Effector CD8-positive, alpha-beta T cell (primary cell): ENCODE results near the gene JPH3.

Experiments used
- DNase-seq: peaks from one replicate; lab custom pipeline; 2025; lab: John Stamatoyannopoulos, UW

JPH3 gene

DNA sequence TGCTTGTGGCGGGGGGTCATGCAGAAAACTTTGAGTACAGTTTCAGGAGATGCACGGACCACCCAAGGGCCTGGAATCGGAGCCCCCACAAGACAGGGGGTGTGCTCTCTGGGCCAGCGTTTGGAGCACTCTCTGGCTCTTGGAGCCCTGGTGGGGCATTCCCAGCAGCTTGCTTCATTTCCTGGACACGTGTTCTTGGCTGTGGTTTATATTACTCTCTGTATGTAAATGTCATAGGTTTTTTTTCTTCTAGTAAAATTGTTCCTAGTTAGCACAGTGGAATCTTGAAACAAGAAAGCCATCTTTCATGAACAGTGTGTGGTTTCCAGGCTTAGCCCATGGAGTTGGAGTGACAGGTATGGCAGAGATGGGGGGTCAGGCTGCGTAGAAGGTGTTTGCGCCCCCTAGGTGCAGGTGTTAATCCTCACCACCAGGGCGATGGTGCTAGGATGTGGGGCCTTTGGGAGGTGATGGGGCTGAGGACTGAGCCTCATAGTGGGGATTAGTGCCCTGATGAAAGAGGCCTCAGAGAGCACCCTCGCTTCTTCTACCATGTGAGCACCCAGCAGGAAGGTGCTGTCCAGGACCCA is 79.8 kb downstream of the JPH3 start:
- no peak for DNase-seq

DNA sequence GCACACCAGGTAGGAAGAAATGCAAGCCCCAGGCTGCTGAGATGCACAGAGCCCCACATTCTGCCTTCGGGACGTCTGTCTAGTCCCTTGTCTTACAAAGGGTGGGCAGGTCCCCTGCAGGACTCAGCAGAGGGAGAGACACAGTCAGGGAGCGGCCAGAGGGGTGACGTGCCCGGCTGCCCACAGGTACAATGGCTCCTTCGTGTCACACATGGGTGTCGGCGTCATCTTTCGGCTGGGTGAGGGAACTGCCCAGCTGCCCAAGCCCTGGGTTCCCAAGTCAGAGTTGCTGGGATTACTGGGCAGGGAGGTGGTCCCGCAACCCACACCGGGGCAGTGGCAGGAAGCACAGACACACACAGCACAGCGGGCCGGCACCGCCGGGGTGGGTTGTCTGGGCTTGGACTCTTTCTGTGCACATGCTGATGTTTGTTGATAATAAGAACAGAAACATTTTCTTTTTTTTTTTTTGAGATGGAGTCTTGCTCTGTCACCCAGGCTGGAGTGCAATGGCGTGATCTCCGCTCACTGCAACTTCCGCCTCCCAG is 80.6 kb downstream of the JPH3 start:
- no peak for DNase-seq

DNA sequence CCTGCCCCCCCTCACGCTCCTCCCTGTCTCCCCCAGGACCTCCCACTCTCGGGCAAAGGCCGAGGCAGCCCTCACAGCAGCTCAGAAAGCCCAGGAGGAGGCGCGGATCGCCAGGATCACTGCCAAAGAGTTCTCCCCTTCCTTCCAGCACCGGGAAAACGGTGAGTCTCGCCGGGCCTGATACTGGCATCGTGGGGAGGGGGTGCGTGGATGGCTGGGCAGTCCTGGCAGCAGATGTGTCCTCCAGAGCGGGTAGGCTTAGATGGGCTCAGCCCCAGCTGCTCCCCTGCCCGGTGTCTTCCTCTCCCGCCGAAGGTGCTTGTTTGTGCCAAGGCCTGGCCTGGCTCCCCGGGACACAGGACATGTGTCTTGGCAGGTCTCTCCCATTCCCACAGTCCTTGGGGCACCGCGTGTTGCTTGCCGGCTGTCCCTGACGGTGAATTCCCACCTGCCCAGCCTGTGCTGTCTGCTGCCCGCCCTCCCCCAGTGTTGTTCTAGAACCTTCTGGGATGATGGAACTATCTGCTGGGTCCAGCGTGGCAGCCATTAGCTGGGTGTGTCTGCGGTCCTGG is 81.9 kb downstream of the JPH3 start:
- no peak for DNase-seq

DNA sequence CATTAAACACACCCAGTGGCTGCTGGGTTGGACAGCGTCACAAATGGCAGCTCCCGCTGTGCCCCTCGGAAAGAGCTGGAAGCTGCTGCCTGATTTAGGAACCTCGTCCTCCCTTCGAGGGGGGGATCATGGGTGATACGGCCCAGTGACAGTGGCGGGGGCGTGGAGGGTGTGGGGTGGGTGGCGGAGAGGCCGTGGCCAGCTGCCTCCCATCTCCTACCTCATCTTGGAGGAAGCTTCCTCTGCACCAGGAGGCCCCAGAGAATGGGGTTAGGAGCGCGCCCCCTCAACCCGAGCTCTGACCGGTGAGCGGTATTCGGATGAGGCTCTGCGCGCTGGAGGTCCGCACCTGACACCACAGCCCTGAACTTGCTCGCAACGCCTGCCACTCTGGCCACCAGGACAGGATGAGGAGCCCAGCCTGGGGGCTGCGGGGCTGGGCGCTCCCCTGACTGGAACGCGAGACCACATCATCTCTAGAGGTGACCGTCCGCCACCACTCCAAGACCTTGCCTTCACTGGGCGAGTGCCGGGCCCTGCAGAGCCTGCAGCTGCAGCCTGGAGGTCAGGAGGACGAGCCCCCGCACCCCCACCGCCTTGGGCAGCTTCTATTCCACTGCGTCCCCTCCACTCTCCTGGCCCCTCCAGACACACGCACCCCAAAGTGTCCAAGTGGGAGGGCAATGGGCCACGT is 82.5 kb downstream of the JPH3 start:
- DNase-seq, result no peak

DNA sequence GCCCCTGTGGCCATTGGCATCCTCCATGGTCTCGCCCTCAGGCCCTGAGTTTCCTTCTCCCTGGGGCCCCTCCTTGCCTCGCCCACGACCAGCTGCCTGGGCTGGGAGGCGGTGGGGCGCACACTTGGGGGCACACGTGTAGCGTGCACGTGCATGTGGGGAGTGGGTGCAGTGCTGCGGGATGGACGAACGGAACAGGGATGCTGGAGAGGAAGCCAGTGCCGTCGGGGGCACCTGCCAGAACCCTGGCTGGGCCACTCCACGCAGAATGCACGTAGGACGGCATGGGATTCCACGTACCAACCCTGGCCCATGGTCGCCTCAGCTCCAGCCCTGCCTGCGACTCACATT is 83.1 kb downstream of the JPH3 start:
- no peak for DNase-seq

DNA sequence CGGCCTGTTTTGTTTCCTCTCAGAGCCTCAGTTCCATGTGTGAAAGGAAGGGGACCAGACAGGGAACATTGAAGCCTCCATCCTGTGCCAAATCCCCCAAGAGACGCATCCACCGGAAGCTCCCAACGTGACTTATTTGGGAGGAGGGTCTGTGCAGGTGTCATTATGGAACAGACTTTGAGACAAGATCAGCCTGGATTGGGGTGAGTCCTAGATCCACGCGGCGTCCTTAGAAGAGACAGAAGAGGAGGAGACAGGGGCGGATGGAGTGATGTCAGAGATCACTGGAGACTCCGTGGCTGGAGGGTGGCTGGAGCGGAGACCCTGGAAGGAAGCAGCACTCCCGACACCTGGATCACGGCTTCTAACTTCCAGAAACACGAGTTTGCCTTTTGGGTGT is 83.5 kb downstream of the JPH3 start:
- no peak for DNase-seq

DNA sequence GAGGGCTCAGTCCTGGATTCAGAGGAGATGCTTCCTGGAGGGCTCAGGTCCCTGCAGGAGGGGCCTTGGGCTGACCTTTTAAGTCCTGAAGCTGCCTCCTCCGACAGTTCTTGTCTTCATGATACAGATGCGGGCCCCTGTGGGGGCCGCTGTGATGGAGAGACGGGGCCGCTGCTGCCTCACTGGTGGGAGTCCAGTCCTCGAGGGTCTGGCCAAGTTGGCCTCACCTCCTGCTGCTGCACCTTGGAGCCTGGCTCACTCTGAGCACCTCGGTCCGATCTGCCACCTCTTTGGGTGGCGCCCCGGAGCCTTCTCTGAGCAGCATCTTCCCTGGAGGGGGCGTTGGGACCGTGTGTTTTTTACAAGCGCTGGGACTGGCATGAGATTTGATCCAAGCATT is 84.4 kb downstream of the JPH3 start:
- no peak for DNase-seq

DNA sequence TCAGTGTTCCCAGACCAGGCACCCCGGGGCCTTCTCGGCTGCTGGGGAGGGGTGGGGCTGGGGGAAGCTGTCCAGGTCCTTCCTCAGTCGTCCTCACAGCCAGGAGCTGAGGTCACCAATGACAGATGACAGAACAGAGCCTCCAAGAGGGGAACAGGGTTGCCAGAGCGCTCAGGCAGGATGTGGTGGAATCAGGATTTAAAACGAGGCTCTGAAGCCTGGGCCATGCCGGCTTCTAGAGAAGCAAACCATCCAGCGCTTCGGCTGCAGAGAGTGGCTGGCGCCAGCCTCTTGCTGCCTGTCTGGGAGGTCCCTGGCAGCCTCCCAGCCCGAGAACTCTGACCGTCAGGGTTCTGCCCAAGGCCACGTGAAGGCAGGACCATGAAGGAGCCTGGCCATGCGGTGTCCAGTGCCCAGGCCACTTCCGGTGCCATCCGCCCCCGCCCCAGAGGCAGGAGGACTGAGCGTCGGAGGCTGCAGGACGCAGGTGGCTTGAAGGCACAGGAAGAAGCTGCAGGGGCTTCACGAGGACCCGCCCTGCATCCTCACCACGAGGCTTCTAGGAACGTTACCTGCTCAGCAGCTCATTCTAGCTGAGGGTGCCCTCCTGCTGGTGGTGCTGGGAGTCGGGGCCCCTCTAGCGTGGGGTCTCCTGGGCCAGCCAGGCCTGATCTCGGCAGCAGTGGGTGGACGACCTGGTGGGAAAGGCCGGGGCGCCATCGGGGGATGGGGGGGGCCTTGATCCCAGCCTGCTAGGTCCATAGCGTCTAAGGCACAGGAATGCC is 85.0 kb downstream of the JPH3 start:
- no peak for DNase-seq

DNA sequence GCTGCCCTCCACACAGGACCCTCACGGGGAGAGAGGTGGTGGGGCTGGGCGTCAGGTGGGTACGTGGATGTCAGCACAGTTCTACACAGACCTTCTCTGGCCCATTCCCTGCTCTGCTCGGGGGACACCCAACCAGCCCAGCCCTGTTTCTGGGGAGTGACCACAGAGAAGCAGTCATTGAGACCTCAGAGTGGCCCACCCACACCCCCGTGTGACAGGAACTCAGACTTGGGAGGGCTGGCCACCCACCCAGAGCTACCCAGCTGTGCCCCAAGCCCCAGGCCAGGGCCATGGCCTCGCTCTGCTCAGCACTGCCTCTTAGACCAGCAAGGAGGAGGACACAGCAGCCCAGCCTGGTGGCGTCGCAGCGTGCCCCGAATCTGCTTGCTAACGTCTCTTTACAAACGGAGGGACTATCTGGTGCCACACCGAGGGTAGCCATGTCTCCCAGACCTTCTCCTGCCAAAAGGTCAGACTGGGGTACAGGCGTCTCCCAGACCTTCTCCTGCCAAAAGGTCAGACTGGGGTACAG is 85.8 kb downstream of the JPH3 start:
- DNase-seq, result no peak

DNA sequence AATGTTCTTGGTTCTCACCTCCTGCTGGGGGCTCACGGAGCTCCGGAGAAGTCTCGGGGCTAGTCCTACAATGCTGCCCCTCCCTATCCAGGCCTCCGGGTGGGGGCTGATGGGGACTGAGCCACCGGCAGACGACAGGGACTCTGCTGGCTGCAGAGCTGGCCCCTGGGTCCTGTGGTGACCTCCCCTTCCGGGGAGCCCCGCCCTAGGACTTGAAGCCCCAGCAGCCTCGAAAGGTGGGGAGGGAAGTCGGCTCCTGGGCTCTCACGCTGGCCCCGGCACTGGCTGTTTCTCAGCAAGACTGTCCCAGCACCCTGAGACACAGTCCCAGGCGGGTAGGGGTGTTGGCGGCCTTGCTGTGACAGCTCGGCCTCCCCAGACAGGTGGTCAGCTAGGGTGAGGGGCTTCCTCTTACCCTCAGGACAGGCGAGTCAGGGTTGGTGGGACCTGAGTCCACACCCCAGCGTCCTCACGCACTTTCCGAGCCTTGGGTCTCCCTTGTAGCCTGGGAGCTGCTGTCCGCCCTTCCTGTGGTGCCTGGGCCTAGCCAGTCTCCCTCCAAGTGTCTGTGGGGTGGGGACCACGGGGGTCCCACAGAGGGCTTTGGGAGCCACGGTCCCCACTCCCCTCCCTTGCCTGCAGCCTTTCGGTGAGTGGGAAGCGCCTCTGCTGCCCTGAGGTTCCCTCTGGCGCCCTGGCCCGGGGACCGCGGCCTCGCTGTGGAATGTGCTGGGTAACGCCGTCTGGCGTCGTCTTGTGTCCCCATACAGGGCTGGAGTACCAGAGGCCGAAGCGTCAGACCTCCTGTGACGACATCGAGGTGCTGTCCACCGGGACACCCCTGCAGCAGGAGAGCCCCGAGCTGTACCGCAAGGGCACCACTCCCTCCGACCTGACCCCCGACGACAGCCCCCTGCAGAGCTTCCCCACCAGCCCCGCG is 86.8 kb downstream of the JPH3 start:
- DNase-seq, result no peak

DNA sequence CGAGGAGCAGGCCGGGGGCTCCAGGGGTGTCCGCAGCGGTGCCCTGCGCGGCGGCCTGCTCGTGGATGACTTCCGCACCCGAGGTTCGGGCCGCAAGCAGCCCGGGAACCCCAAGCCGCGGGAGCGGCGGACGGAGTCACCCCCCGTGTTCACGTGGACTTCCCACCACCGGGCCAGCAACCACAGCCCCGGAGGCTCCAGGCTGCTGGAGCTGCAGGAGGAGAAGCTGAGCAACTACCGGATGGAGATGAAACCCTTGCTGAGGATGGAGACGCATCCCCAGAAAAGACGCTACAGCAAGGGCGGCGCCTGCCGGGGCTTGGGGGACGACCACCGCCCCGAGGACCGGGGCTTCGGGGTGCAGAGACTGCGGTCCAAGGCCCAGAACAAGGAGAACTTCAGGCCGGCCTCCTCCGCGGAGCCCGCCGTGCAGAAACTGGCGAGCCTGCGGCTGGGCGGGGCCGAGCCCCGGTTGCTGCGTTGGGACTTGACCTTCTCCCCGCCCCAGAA is 87.7 kb downstream of the JPH3 start:
- DNase-seq, result no peak

DNA sequence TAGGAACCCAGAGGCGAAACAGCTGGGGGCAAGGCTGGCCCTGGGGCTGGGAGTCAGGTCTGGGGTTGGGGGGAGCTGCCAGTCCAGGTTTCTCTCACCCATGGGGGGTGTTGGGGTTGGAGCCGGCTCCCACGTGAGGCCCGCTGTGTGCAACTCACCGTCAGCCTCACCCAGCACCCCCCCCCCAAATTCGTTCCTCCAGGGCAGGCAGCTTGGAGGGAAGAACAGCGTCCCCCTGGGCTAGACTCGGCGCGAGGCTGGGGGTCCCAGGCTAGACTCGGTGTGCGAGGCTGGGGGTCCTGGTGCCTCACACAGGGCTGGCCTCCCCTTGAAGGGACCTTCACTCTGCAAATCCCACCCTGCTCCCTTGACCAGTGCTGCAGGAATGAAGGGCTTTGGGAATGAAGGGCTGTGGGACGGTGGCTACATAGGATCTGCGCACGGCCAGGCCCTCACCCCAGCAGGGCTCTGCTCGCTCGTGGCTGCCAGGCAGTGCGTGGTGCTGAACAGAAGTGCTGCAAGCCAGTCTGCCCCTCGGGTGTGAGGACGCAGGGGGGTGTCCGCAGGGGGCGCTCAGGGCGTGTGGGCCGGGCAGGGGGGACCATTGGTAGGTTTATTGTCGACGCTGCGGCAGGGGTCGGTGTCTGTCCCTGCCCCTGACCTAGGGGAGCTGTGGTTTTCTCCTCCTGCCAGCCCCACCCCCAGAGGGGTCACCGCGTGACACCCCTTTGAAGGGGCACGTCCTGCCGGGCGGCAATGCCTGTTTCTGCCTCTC is 88.8 kb downstream of the JPH3 start:
- no peak for DNase-seq

DNA sequence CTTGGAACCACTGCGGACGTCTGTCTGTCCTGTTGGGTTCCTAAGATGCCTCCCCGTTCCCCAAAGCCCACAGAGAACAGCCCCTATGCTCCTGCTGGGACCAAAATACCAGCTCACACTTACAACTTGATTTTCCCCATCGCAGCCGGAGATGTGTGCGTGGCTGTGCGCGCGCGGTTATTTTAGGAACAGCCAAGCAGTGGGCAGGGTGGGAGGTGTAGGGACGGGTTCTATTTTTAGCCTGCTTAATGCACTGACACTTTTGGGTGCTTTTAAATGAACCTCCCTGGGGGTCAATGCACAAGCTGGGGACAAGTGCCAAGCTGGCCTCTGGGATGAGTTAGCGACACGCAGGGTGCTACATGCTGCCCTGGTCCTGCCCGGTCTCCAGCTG is 89.4 kb downstream of the JPH3 start:
- DNase-seq, result no peak

DNA sequence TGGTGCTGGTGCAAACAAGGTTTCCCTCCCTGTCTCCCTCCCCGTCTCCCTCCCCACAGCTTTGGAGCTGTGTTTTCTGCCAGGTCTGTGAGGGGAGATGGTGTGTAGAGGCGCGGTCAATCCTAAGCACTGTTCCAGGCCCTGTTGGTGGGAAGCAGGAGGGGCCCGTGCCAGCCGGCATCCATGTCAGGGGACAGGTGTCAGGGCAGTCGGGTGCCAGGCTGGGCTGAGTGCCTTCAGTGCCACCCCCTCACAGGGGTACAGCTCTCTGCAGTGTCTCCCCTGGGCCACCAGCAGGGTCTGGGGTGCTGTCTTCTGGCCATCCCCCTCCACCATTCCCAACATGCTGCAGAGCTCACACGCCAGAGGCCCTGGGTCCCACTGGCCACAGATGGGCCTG is 89.9 kb downstream of the JPH3 start:
- DNase-seq, result no peak

DNA sequence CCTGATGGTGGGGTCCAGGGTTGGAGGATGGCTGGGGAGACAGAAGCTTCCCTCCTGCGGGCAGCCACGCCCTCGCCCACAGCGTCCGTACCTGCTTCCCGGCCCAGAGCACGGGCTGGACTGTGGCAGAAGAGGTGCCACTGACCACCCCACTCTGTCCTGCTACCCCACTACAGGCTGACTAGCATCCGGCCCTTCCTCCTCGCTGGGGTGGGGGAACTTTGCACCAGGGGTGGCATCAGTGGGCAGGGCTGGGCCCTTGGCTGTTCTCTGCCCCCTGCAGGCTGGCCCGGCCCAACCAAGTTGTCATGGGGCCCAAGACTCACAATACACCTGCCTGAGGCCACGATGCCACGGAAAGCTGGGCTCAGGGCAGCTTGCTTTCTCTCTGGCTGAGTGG is 90.4 kb downstream of the JPH3 start:
- DNase-seq, result no peak

DNA sequence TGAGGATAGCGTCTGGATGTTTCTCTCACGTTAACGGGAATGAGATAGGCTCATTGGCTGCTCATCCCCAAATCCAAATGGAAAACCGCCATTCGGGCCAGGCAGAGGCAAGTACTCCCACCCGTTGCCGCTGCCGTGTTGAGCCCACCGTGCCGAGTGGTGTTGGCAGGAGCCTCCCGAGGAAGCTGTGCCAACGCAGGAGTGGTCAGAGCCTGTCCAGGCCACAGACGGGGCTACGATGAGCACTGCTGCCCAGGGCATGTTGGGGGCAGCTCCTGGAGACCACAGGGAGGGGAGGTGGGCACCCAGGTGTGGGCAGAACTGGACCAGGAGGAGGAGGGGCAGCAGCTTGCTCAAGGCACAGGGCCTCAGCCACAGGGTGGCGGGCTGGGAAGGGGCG is 91.5 kb downstream of the JPH3 start:
- DNase-seq, result no peak

DNA sequence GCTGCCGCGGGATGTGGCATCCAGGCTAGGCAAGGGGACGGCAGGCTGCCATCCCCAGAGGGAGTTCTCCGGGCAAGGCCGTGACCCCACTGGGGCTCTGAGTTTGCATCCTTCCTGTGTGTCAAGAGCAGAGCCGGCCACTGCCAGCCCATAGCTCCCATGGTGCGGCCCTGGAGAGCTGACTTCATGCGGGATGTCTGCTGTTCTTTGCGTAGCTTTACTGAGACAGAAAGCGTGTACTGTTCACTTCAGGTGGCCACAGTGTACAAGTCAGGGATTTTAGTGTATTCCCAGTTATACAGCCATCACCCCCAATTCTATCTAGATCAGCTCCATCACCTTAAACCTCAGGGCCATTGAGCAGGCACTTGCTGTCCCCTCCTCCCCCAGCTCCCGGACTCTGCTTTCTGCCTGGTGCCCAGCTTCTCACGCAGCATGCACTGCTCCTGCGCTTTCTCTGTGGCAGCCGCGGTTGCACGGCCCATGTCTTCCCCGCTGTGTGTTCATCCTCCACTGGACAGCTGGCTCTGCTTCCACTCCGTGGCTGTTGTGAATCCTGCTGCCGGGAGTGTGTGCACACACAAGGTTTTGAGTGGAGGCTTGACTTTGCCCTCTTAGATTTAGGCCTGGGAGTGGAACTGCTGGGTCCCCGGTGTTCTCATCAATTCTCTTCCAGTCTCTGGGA is 92.3 kb downstream of the JPH3 start:
- DNase-seq, result no peak

DNA sequence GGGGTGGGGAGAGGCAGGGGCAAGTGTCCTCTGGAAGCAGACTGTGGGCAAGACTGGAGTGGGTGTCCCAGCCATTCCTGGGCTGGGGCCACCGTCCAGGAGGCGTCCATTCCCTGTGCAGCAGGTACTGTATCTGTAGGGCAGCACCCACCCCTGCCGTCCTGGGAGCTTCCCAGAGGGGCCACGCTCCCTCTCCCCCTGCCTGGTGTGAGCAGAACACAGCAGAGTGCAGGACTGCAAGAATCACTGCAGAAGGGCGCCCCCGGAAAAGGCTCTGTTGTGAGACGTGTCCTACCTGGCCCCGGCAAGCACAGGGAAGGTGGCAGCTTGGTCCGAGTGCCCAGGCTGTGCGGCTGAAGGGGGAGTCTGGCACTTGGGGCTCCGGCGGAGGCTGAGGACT is 93.2 kb downstream of the JPH3 start:
- no peak for DNase-seq

DNA sequence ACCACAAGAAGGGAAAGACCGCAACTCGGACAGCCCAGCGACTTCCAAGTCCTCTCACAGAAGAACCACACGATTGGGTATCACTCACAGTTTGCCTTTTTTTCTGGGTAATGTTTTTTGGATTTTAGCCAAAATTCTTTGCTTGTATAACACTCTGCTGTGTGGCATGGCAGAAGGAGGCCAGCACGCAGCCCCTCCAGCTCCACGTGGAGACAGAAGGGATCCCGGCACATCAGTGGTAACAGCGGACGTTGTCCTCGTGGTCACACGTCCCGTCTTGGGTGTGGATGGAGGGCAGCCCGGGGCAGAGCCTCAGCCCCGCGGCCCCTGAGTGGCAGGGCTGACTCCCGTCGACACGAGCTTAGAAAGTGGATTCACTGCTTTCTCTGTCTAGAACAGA is 94.4 kb downstream of the JPH3 start:
- DNase-seq, result no peak

DNA sequence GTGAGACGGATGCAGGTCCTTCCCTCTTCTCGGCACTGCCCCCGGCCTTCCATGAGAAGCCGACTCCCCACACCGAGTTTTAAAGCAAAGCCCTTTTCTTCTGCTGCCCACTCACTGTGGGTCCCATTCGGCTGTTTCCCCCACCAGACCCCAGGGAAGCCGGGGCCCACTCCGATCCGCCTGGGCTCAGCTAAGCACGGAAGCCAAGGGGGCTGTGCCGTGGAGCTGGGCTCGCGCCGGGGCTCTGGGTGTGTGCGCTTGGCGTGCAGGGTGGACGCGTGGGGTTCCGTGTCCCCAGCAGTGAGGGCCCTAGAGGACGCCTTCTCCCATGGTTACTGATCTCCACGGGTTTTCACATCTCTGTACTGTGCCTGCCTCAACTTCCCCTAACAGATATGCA is 94.9 kb downstream of the JPH3 start:
- DNase-seq, result no peak
